Measurements from ENCODE around the gene FBXL5. TPM values are rescaled to one million over a fixed set of nuclear protein-coding genes. Genes with fewer than 3 reads are reported as not detected.

The FBXL5 gene
- total and polyA plus RNA-seq, 9 of the 15 experiments (the other 6 are each of a cell fraction or from before 2014, with no cell fraction given) = 6.0 to 35.2 (median 22.1) TPM

- TF ChIP-seq CEBPZ (IDR thresholded peaks at IDR 0.05; ENCODE audit: borderline replicate concordance, low read depth, low read length) (no peak), CSDE1 (IDR thresholded peaks at IDR 0.05) (no peak), NKRF (IDR thresholded peaks at IDR 0.05; ENCODE audit: borderline replicate concordance) (no peak), DNMT1 (IDR thresholded peaks at IDR 0.05) (no peak), ATF2 (CRISPR knock-in tag; IDR thresholded peaks at IDR 0.05) (no peak), RNF2 (IDR thresholded peaks at IDR 0.05) (no peak), GATA2 (CRISPR knock-in tag; IDR thresholded peaks at IDR 0.05) (no peak), CTBP1 (IDR thresholded peaks at IDR 0.05; ENCODE audit: borderline replicate concordance) (peak; percentile 6; the same call in 1 of the 2 replicates), KHSRP (IDR thresholded peaks at IDR 0.05) (no peak), HDAC1 (IDR thresholded peaks at IDR 0.05) (no peak), HNRNPK (IDR thresholded peaks at IDR 0.05; ENCODE audit: low read depth, low read length, poor library complexity, severe bottlenecking) (no peak), U2AF2 (optimal IDR thresholded peaks at IDR 0.05; ENCODE audit: low read depth, low read length) (no peak), CHAMP1 (IDR thresholded peaks at IDR 0.05) (no peak; the same call in 1 of the 2 replicates), PTTG1 (tag; IDR thresholded peaks at IDR 0.05; ENCODE audit: low read depth) (no peak)
- TF ChIP-seq, protein P1, sequence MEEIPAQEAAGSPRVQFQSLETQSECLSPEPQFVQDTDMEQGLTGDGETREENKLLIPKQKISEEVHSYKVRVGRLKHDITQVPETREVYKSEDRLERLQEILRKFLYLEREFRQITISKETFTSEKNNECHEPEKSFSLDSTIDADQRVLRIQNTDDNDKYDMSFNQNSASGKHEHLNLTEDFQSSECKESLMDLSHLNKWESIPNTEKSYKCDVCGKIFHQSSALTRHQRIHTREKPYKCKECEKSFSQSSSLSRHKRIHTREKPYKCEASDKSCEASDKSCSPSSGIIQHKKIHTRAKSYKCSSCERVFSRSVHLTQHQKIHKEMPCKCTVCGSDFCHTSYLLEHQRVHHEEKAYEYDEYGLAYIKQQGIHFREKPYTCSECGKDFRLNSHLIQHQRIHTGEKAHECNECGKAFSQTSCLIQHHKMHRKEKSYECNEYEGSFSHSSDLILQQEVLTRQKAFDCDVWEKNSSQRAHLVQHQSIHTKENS (CRISPR knock-in tag; IDR thresholded peaks at IDR 0.05) = no peak
These were observed at the start of gene FBXL5 (continued) for GRCh38 chr4:15655223-15656037.
